Loucy (cell line): Measurements from ENCODE around the gene ANOS1.

Experiments
- H2AFZ ChIP-seq: fragments of 200-600 bp; sonication (generic); 2 replicates; pipeline ENCODE4 v1.6.0; 2016; ENCODE audit warnings: antibody characterized with exemption, mild to moderate bottlenecking, low read length, moderate library complexity
- H3F3A ChIP-seq: fragments of 200-600 bp; 2 replicates; pipeline ENCODE4 v1.6.0; 2016; ENCODE audit warnings: antibody characterized with exemption, low read depth, mild to moderate bottlenecking
- H3K27me3 ChIP-seq: fragments of 200-600 bp; sonication (generic); 2 replicates; pipeline ENCODE4 v1.6.1; 2014; ENCODE audit warnings: low read length, mild to moderate bottlenecking; ENCODE audit not compliant: insufficient read depth, poor library complexity, severe bottlenecking
- H3K36me3 ChIP-seq: fragments of 200-600 bp; sonication (generic); 2 replicates; pipeline ENCODE4 v1.6.1; 2016; ENCODE audit warnings: low read length; ENCODE audit not compliant: insufficient read depth
- H3K4me1 ChIP-seq: fragments of 200-600 bp; sonication (generic); 2 replicates; pipeline ENCODE4 v1.5.1; 2014; ENCODE audit warnings: low read length, mild to moderate bottlenecking; ENCODE audit not compliant: insufficient read depth, poor library complexity, severe bottlenecking
- H3K4me2 ChIP-seq: fragments of 200-600 bp; sonication (generic); 2 replicates; pipeline ENCODE4 v1.6.0; 2014; ENCODE audit warnings: antibody characterized with exemption, low read length, low read depth, mild to moderate bottlenecking; ENCODE audit not compliant: poor library complexity, severe bottlenecking
- H3K4me3 ChIP-seq: fragments of 200-600 bp; sonication (generic); 2 replicates; pipeline ENCODE4 v1.5.1; 2014; ENCODE audit warnings: low read length, mild to moderate bottlenecking, mixed read lengths; ENCODE audit not compliant: poor library complexity, severe bottlenecking
- H3K79me2 ChIP-seq: fragments of 200-600 bp; sonication (generic); 2 replicates; pipeline ENCODE4 v1.6.1; 2014; ENCODE audit warnings: low read length; ENCODE audit not compliant: insufficient read depth
- H3K9ac ChIP-seq: fragments of 200-600 bp; sonication (generic); 2 replicates; pipeline ENCODE4 v1.6.0; 2014; ENCODE audit warnings: mild to moderate bottlenecking, low read depth, low read length, moderate library complexity; ENCODE audit not compliant: poor library complexity, severe bottlenecking
- H3K9me2 ChIP-seq: fragments of 200-600 bp; sonication (generic); replicated peaks from 2 replicates; pipeline ENCODE4 v1.6.1; 2016; ENCODE audit warnings: low read depth, low read length, mixed read lengths
- H3K9me3 ChIP-seq: fragments of 200-600 bp; sonication (generic); 2 replicates; pipeline ENCODE4 v1.6.1; 2014; ENCODE audit warnings: mild to moderate bottlenecking, antibody characterized with exemption, low read length, low read depth; ENCODE audit not compliant: insufficient read depth
- H4K20me1 ChIP-seq: fragments of 200-600 bp; sonication (generic); 2 replicates; pipeline ENCODE4 v1.6.0; 2014; ENCODE audit warnings: antibody characterized with exemption, low read length, mild to moderate bottlenecking; ENCODE audit not compliant: insufficient read depth, poor library complexity, severe bottlenecking
- CTCF ChIP-seq: fragments of 200-600 bp; sonication (generic); conservative IDR thresholded peaks from 2 replicates; pipeline ENCODE4 v1.5.1; 2014; ENCODE audit warnings: mild to moderate bottlenecking, antibody characterized with exemption, low read length
- EZH2phosphoT487 ChIP-seq: fragments of 200-600 bp; IDR thresholded peaks from 2 replicates; pipeline ENCODE4 v1.6.1; 2018; ENCODE audit warnings: antibody characterized with exemption, mild to moderate bottlenecking, moderate library complexity, borderline replicate concordance

The ANOS1 gene

DNA sequence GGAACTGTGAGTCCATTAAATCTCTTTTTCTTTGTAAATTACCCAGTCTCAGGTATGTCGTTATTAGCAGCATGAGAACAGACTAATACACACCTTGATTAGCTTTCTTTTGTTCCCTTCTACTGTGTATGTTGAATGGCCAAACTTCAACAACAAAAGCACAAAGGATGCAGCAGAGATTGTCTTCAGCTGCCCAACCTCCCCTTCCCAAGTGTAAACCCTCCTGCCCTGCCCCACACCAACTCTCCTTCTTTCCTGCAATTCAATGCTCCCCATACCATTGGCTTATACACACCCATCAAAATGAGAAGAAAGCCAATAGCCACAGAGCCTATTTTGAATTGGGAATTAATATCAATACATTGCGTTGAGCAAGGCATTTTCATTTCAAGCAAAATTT is 27.8 kb downstream of the ANOS1 start:
- Histone ChIP-seq H3K79me2 (no peaks in the 10 kb centered on the region), H3K9ac (no peak overlapping the region), H4K20me1 (no peaks in the 10 kb centered on the region), H3K4me3 (no peak overlapping the region), H3F3A (no peaks in the 10 kb centered on the region), H2AFZ (no peak overlapping the region), H3K9me2 (no peaks in the 10 kb centered on the region), H3K4me1 (no peaks in the 10 kb centered on the region), H3K36me3 (no peaks in the 10 kb centered on the region), H3K4me2 (no peak overlapping the region), H3K9me3 (no peaks in the 10 kb centered on the region), H3K27me3 (no peaks in the 10 kb centered on the region)
- no peak for TF ChIP-seq EZH2phosphoT487
- TF ChIP-seq CTCF = no peak

DNA sequence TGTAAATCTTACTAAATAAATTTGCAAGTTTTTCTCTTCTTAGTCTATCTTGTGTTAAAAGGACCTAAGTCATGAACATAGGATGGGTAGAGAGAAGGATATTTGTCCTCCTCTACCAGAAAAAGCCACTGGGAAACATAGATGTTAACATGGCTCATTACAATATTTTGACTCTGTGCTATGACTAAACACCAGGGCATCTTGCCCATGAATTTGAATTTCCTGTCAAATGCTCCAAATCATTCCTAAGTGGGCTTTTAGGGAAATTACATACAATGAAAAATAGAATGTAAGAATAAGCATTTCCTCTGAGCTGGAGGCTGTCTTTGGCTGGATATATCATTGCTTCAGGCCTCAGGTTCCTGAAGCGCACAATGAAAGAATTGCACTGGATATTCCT is 39.1 kb downstream of the ANOS1 start:
- no peaks in the 10 kb centered on the region for H3K9me3 ChIP-seq
- no peaks in the 10 kb centered on the region for H3K9me2 ChIP-seq
- H3K4me1 ChIP-seq = no peaks in the 10 kb centered on the region
- no peak overlapping the region for H3K4me2 ChIP-seq
- no peak overlapping the region for H3K9ac ChIP-seq
- no peaks in the 10 kb centered on the region for H3F3A ChIP-seq
- no peak overlapping the region for H2AFZ ChIP-seq
- H3K4me3 ChIP-seq = no peak overlapping the region
- H3K27me3 ChIP-seq = no peaks in the 10 kb centered on the region
- H3K36me3 ChIP-seq = no peaks in the 10 kb centered on the region
- H3K79me2 ChIP-seq = no peaks in the 10 kb centered on the region
- H4K20me1 ChIP-seq = no peaks in the 10 kb centered on the region
- no peak for TF ChIP-seq CTCF
- TF ChIP-seq EZH2phosphoT487 = no peak

DNA sequence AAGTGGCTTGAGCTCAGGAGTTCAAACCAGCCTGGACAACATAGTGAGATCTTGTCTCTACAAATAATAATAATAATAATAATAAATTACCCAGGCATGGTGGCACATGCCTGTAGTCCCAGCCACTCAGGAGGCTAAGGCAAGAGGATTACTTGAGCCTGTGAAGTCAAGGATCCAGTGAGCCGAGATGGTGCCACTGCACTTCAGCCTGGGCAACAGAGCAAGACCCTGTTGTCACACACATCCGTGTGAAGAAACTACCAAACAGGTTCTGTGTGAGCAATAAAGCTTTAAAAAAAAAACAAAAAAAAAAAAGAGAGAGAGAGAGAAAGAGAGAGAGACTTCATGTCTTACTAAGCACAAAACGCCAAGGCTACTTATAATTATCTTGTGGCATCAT is 42.5 kb downstream of the ANOS1 start:
- no peaks in the 10 kb centered on the region for H3K79me2 ChIP-seq
- no peaks in the 10 kb centered on the region for H4K20me1 ChIP-seq
- TF ChIP-seq CTCF = no peak
- TF ChIP-seq EZH2phosphoT487 = no peak
- H3K4me1 ChIP-seq = no peaks in the 10 kb centered on the region
- H3K9me3 ChIP-seq = no peaks in the 10 kb centered on the region
- no peak overlapping the region for H3K4me3 ChIP-seq
- H3K27me3 ChIP-seq = no peaks in the 10 kb centered on the region
- H3K4me2 ChIP-seq = no peak overlapping the region
- no peaks in the 10 kb centered on the region for H3K9me2 ChIP-seq
- H3K9ac ChIP-seq = no peak overlapping the region
- H3K36me3 ChIP-seq = no peaks in the 10 kb centered on the region
- no peaks in the 10 kb centered on the region for H3F3A ChIP-seq
- no peak overlapping the region for H2AFZ ChIP-seq
